PC-3 (cell line): ENCODE measurements around the gene ZNF350. TPM values are rescaled to one million over a fixed set of nuclear protein-coding genes. Genes with fewer than 3 reads are reported as not detected.

ENCODE experiments used
- ATAC-seq: fragments of 200-7000 bp; cut with Tn5 transposase; 2 replicates; pipeline ENCODE4 v1.9.1; 2020; ENCODE audit warnings: mild to moderate bottlenecking, moderate library complexity
- BruUV-seq: library from RNA; stranded (reverse); fragments of 400-500 nt; replicated peaks from 2 replicates; lab custom pipeline; 2021; lab: Mats Ljungman, UMichigan
- CTCF ChIA-PET: fragments of 300-600 bp; sonication (Branson Sonifier 250); formaldehyde crosslinking; loops from one replicate; lab custom pipeline; 2022; ENCODE audit warnings: antibody characterized with exemption; lab: Charles Lee
- POLR2A ChIA-PET: fragments of 300-600 bp; sonication (Branson Sonifier 250); formaldehyde crosslinking; loops from one replicate; lab custom pipeline; 2022; ENCODE audit warnings: antibody characterized with exemption; ENCODE audit not compliant: unreplicated experiment; lab: Charles Lee
- DNase-seq: peaks from one replicate; pipeline ENCODE4 v3.0.0-alpha.2; 2015
- H2AFZ ChIP-seq: fragments of 300-600 bp; sonication (generic); 2 replicates; pipeline ENCODE4 v1.6.0; 2016; ENCODE audit warnings: antibody characterized with exemption, low read length
- H3F3A ChIP-seq: fragments of 300-600 bp; sonication (generic); one replicate; pipeline ENCODE4 v1.6.0; 2017; ENCODE audit warnings: antibody characterized with exemption, low read length, control low read depth, mild to moderate bottlenecking; ENCODE audit not compliant: unreplicated experiment
- H3K27ac ChIP-seq: fragments of 300-600 bp; sonication (generic); 2 replicates; pipeline ENCODE4 v1.5.1; 2016; ENCODE audit warnings: mild to moderate bottlenecking, low read length
- H3K27me3 ChIP-seq: fragments of 300-600 bp; sonication (generic); 2 replicates; pipeline ENCODE4 v1.6.1; 2016; ENCODE audit warnings: low read length, mixed read lengths
- H3K36me3 ChIP-seq: fragments of 300-600 bp; sonication (generic); 2 replicates; pipeline ENCODE4 v1.6.1; 2016; ENCODE audit warnings: low read depth, mixed run types, low read length, mixed read lengths
- H3K4me1 ChIP-seq: fragments of 300-600 bp; sonication (generic); 2 replicates; pipeline ENCODE4 v1.5.1; 2016; ENCODE audit warnings: low read length; ENCODE audit not compliant: insufficient read depth
- H3K4me2 ChIP-seq: fragments of 300-600 bp; sonication (generic); 2 replicates; pipeline ENCODE4 v1.6.0; 2016; ENCODE audit warnings: low read length
- H3K4me3 ChIP-seq: fragments of 300-600 bp; sonication (generic); 2 replicates; pipeline ENCODE4 v1.5.1; 2016; ENCODE audit warnings: mild to moderate bottlenecking, low read length, mixed read lengths
- H3K79me2 ChIP-seq: fragments of 300-600 bp; sonication (generic); 2 replicates; pipeline ENCODE4 v1.6.1; 2017; ENCODE audit warnings: low read length, mixed read lengths
- H3K9ac ChIP-seq: fragments of 300-600 bp; sonication (generic); 2 replicates; pipeline ENCODE4 v1.6.0; 2016; ENCODE audit warnings: mild to moderate bottlenecking, low read length
- H3K9me2 ChIP-seq: fragments of 300-600 bp; sonication (generic); replicated peaks from 2 replicates; pipeline ENCODE4 v1.6.1; 2016; ENCODE audit warnings: mixed run types, low read length, mixed read lengths
- H3K9me3 ChIP-seq: fragments of 300-600 bp; sonication (generic); 2 replicates; pipeline ENCODE4 v1.6.1; 2016; ENCODE audit warnings: low read length, mixed read lengths
- H4K20me1 ChIP-seq: fragments of 300-600 bp; sonication (generic); 2 replicates; pipeline ENCODE4 v1.6.1; 2016; ENCODE audit warnings: low read length, mixed read lengths
- CTCF ChIP-seq: fragments of 300-600 bp; sonication (generic); conservative IDR thresholded peaks from 2 replicates; pipeline ENCODE4 v1.5.1; 2017; ENCODE audit warnings: antibody characterized with exemption, low read depth, mild to moderate bottlenecking, low read length
- EZH2 ChIP-seq: fragments of 300-600 bp; sonication (generic); IDR thresholded peaks from one replicate; pipeline ENCODE4 v1.6.1; 2017; ENCODE audit warnings: antibody characterized with exemption, mild to moderate bottlenecking, low read length; ENCODE audit not compliant: unreplicated experiment
- EZH2phosphoT487 ChIP-seq: fragments of 300-600 bp; sonication (generic); IDR thresholded peaks from 2 replicates; pipeline ENCODE4 v1.6.1; 2018; ENCODE audit warnings: mild to moderate bottlenecking, antibody characterized with exemption, low read length, borderline replicate concordance
- intact Hi-C: fragments of 100-400 bp; cut with micrococcal nuclease; formaldehyde crosslinking; loops from 2 replicates; pipeline ENCODE4 v1.9.0; 2023
- total RNA-seq: library from RNA; depleted of rRNA; stranded (reverse); fragments of >200 nt; gene quantifications from 2 replicates; pipeline ENCODE4 v1.2.3, GENCODE V29; 2014

Gene ZNF350
- total RNA-seq, 1 experiment from 2014 or later = 6.2 TPM

GRCh38 chr19:51921949-51922348, 64.7 kb downstream of the ZNF350 start:
- peaks cover 55% of the 10 kb centered on the region for H3K9me3 ChIP-seq
- intact Hi-C loops = loop anchor here (10.0 kb wide), 1 partner anchor 123 kb away; the partner anchor contains the start of gene ZNF432
- no peak overlapping the region for H2AFZ ChIP-seq
- TF ChIP-seq CTCF = no peak
- TF ChIP-seq EZH2 = no peak
- TF ChIP-seq EZH2phosphoT487 = no peak
- H3K4me3 ChIP-seq = no peak overlapping the region; the same call in 1 of the 2 replicates
- H3K27me3 ChIP-seq = no peaks in the 10 kb centered on the region
- H3K9ac ChIP-seq = no peak overlapping the region
- no peaks in the 10 kb centered on the region for H3K9me2 ChIP-seq
- no peaks in the 10 kb centered on the region for H3K4me1 ChIP-seq
- H3K4me2 ChIP-seq = no peak overlapping the region
- ChIA-PET POLR2A (no interaction called here), CTCF (no interaction called here)
- ATAC-seq = no peak
- DNase-seq = no peak
- no peaks in the 10 kb centered on the region for H3K79me2 ChIP-seq
- no peaks in the 10 kb centered on the region for H3F3A ChIP-seq
- H3K27ac ChIP-seq = no peak overlapping the region
- H4K20me1 ChIP-seq = no peaks in the 10 kb centered on the region
- peaks cover 4% of the 10 kb centered on the region; the same call in 1 of the 2 replicates for H3K36me3 ChIP-seq
- no TSS peak for BruUV-seq

GRCh38 chr19:51919606-51920005, 67.0 kb downstream of the ZNF350 start:
- DNase-seq = no peak
- H3F3A ChIP-seq = no peaks in the 10 kb centered on the region
- no peaks in the 10 kb centered on the region for H3K4me1 ChIP-seq
- no peak overlapping the region for H3K4me2 ChIP-seq
- H4K20me1 ChIP-seq = no peaks in the 10 kb centered on the region
- TF ChIP-seq EZH2 (no peak), EZH2phosphoT487 (no peak), CTCF (no peak)
- no peak overlapping the region for H2AFZ ChIP-seq
- no peak for ATAC-seq
- H3K9me3 ChIP-seq = peaks cover 74% of the 10 kb centered on the region
- CTCF ChIA-PET = no interaction called here
- H3K27ac ChIP-seq = no peak overlapping the region
- no peaks in the 10 kb centered on the region for H3K9me2 ChIP-seq
- peaks cover 4% of the 10 kb centered on the region; the same call in 1 of the 2 replicates for H3K36me3 ChIP-seq
- no peaks in the 10 kb centered on the region for H3K79me2 ChIP-seq
- no peak overlapping the region for H3K4me3 ChIP-seq
- POLR2A ChIA-PET = no interaction called here
- no TSS peak for BruUV-seq
- H3K9ac ChIP-seq = no peak overlapping the region
- intact Hi-C loops = loop anchor here (10.0 kb wide), 1 partner anchor 125 kb away; the partner anchor contains the start of gene ZNF432
- H3K27me3 ChIP-seq = no peaks in the 10 kb centered on the region

- CTCF ChIA-PET = no interaction called here
- H3K9me3 ChIP-seq = peaks cover 75% of the 10 kb centered on the region
- H3K4me2 ChIP-seq = no peak overlapping the region
- H3K36me3 ChIP-seq = 0 out of 2 replicates have a peak, but pooled peaks cover 4% of the 10 kb centered on the region
- H3F3A ChIP-seq = no peaks in the 10 kb centered on the region
- no peaks in the 10 kb centered on the region for H3K4me1 ChIP-seq
- no peaks in the 10 kb centered on the region for H3K27me3 ChIP-seq
- H3K79me2 ChIP-seq = no peaks in the 10 kb centered on the region
- no peak overlapping the region for H3K27ac ChIP-seq
- no peak overlapping the region for H3K9ac ChIP-seq
- H3K9me2 ChIP-seq = no peaks in the 10 kb centered on the region
- intact Hi-C loops = no loop called here
- no TSS peak for BruUV-seq
- POLR2A ChIA-PET = no interaction called here
- ATAC-seq (no peak), DNase-seq (no peak)
- no peaks in the 10 kb centered on the region for H4K20me1 ChIP-seq
- H2AFZ ChIP-seq = no peak overlapping the region
- TF ChIP-seq EZH2 (no peak), CTCF (no peak), EZH2phosphoT487 (no peak)
- no peak overlapping the region for H3K4me3 ChIP-seq
Observed at GRCh38 chr19:51916167-51916566, 70.5 kb downstream of the ZNF350 start.
